RWPE2 (cell line): Measurements from ENCODE around the gene ING3.

Experiments used
- ATAC-seq: fragments of 200-7000 bp; cut with Tn5 transposase; 3 replicates; pipeline ENCODE4 v1.9.1; 2021; ENCODE audit warnings: low read depth
- DNase-seq: peaks from one replicate; pipeline ENCODE4 v3.0.0-alpha.2; 2020; ENCODE audit warnings: low spot score
- H3K27ac ChIP-seq: fragments of 450-650 bp; 2 replicates; pipeline ENCODE4 v1.5.1; 2017; ENCODE audit warnings: mild to moderate bottlenecking; ENCODE audit not compliant: poor library complexity, severe bottlenecking
- H3K27me3 ChIP-seq: fragments of 250-450 bp; sonication (Bioruptor Pico); 2 replicates; pipeline ENCODE4 v1.5.1; 2021; ENCODE audit warnings: mild to moderate bottlenecking, moderate library complexity; ENCODE audit not compliant: insufficient read depth, poor library complexity, severe bottlenecking
- H3K36me3 ChIP-seq: fragments of 250-450 bp; sonication (Bioruptor Pico); 2 replicates; pipeline ENCODE4 v1.5.1; 2020; ENCODE audit warnings: low read depth, mild to moderate bottlenecking, moderate library complexity
- H3K4me1 ChIP-seq: fragments of 250-450 bp; sonication (Bioruptor Pico); 2 replicates; pipeline ENCODE4 v1.5.1; 2021; ENCODE audit warnings: mild to moderate bottlenecking, moderate library complexity; ENCODE audit not compliant: insufficient read depth, poor library complexity, severe bottlenecking
- H3K4me3 ChIP-seq: fragments of 250-450 bp; sonication (Bioruptor Pico); 2 replicates; pipeline ENCODE4 v1.5.1; 2021; ENCODE audit warnings: mild to moderate bottlenecking, moderate library complexity; ENCODE audit not compliant: severe bottlenecking
- H3K9me3 ChIP-seq: fragments of 250-450 bp; sonication (Bioruptor Pico); 2 replicates; pipeline ENCODE4 v1.5.1; 2021; ENCODE audit warnings: mild to moderate bottlenecking, moderate library complexity; ENCODE audit not compliant: severe bottlenecking
- TF ChIP-seq, protein P1 (sequence below): fragments of 450-650 bp; IDR thresholded peaks from one replicate; pipeline ENCODE4 v1.5.1; 2017; ENCODE audit warnings: mild to moderate bottlenecking, moderate library complexity; ENCODE audit not compliant: poor library complexity, severe bottlenecking

ING3 gene

DNA sequence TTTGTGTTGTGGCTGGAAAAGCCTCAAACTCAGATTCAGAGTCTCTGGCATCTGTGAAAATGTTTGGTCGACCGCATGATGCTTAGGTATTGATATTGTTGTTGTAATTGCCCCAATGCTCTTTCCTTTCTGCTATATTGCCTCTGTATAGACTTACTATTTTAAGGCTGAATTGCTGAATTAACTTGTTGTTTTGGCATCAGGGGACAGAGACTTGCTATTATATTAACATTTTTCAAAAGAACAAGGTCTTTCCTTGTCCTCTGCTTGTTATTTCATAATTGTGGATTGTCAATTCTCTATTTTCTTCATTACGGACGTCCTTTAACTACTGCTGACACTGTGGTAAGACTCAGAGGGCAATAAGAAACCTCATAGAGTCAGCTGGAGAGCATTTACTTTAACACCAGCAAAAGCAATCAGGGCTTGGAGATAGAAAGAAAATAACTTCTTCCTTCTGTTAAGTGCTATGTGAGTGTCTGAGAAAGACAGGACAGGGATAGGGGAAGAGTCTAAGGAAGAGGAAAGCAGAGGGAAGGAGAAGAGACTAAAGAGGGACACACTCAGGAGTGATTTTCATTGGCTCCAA lies 55.5 kb downstream of the ING3 start:
- TF ChIP-seq, protein P1, sequence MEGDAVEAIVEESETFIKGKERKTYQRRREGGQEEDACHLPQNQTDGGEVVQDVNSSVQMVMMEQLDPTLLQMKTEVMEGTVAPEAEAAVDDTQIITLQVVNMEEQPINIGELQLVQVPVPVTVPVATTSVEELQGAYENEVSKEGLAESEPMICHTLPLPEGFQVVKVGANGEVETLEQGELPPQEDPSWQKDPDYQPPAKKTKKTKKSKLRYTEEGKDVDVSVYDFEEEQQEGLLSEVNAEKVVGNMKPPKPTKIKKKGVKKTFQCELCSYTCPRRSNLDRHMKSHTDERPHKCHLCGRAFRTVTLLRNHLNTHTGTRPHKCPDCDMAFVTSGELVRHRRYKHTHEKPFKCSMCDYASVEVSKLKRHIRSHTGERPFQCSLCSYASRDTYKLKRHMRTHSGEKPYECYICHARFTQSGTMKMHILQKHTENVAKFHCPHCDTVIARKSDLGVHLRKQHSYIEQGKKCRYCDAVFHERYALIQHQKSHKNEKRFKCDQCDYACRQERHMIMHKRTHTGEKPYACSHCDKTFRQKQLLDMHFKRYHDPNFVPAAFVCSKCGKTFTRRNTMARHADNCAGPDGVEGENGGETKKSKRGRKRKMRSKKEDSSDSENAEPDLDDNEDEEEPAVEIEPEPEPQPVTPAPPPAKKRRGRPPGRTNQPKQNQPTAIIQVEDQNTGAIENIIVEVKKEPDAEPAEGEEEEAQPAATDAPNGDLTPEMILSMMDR: no peak
- H3K27ac ChIP-seq: no peak overlapping the region
- ATAC-seq: no peak
- no peak overlapping the region for H3K4me3 ChIP-seq
- no peaks in the 10 kb centered on the region for H3K9me3 ChIP-seq
- DNase-seq: no peak
- H3K27me3 ChIP-seq: no peaks in the 10 kb centered on the region
- no peaks in the 10 kb centered on the region for H3K4me1 ChIP-seq
- no peaks in the 10 kb centered on the region for H3K36me3 ChIP-seq

DNA sequence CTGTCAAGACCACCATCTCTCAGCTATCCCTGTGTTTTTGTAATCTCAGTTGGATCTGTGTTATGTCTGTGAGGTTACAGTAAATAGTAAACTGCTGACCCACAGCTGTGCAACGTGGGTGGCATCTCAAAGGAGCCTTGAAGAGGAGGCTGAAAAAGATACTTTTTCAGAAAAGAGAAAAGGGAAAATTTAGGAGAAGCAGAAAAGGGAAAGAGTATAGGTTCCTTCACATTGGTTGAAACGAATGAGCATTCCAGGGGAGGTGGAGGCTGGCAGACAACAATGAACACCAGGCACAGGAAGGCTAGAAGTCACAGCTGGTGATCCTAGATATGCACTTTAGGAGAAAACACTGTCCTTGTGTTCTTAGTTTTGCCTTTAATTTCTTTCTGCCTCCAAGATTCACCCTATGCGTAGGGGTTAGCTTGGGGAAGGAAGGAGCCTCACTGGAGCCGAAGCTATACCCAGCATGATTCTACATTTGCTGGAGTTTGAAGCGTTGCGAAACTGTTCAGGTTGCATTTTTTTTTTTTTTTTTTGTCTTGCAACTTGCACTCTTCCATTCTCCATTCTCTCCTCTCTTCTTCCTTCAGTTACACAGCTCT lies 56.2 kb downstream of the ING3 start:
- Histone ChIP-seq H3K36me3 (no peaks in the 10 kb centered on the region), H3K27me3 (no peaks in the 10 kb centered on the region), H3K27ac (no peak overlapping the region), H3K4me1 (no peaks in the 10 kb centered on the region), H3K4me3 (no peak overlapping the region), H3K9me3 (no peaks in the 10 kb centered on the region)
- DNase-seq (no peak), ATAC-seq (no peak)
- TF ChIP-seq, protein P1: no peak

DNA sequence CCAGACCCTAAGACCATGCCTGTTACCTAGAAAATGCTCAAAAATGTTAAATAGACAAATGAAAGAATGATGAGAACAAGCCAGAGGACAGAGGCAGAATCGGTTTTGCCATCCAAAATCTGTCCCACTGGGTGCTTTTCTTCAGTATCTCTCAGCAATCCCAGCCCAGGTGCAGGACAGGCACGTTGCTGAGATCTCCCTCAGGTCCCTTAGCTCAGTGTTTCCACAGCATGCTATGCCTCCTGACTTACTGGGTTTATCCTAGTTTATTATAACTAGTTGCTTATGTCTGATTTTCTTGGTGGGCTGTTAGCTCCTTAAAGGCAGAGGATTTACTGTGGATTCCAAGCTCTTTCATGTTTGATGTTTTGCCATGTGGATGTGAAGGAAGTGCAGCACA lies 58.2 kb downstream of the ING3 start:
- TF ChIP-seq, protein P1: no peak
- Histone ChIP-seq H3K36me3 (no peaks in the 10 kb centered on the region), H3K27me3 (no peaks in the 10 kb centered on the region), H3K9me3 (no peaks in the 10 kb centered on the region), H3K4me3 (no peak overlapping the region), H3K27ac (no peak overlapping the region), H3K4me1 (no peaks in the 10 kb centered on the region)
- DNase-seq (no peak), ATAC-seq (no peak)

DNA sequence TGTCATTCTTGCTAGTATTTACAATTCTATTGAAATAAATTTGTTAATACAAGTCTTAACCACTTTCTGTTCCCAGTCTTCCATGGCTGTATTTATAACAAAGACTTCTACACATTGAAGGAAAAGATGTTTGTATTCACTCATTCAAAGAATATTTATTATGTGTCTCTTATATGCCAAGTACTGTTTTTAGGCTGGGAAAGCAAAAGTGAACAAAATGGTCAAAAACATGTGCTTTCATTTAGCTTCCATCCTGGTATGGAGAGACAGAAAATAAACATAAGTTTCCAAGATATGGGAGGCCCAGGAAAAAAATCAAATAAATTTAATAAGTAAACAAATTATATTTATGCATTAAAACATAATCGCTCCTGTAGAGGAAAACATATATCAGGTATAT lies 60.8 kb downstream of the ING3 start:
- ATAC-seq (no peak), DNase-seq (no peak)
- TF ChIP-seq, protein P1: no peak
- no peak overlapping the region for H3K27ac ChIP-seq
- H3K4me3 ChIP-seq: no peak overlapping the region
- H3K9me3 ChIP-seq: no peaks in the 10 kb centered on the region
- H3K36me3 ChIP-seq: no peaks in the 10 kb centered on the region
- H3K4me1 ChIP-seq: no peaks in the 10 kb centered on the region
- no peaks in the 10 kb centered on the region for H3K27me3 ChIP-seq

DNA sequence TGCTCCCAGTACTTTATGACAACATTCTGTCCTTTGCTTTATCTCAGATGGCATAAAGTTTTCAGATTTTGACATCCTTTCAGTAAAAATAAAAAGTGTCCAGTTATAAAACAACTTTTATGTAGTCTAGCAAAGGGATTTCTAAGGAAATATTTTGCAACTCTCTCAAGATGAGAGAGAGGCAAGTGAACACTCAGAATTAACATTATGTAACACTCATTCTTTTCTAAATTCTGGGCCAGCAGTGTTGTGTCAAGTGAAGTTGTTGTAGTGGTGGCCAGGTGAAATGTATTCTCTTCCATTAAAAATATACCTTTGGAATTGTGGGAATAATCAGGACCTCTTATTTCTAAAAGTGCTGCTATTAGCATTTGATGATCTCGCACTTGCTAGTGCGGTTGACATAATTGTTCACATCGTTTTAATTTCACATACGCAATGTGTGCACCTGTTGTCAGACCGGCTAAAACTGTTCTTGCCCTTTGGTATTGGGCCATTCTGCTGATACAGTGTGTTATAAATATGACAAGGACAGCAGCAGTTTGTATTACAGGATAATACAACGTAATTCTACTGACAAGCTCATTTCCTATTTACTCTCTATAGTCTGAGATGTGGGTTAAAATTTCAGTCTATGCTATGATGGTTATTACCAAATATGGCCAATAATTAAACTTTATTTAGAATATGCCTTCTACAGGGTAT lies 61.7 kb downstream of the ING3 start:
- ATAC-seq (no peak), DNase-seq (no peak)
- no peak overlapping the region for H3K27ac ChIP-seq
- TF ChIP-seq, protein P1: no peak
- no peaks in the 10 kb centered on the region for H3K36me3 ChIP-seq
- no peaks in the 10 kb centered on the region for H3K27me3 ChIP-seq
- no peak overlapping the region for H3K4me3 ChIP-seq
- no peaks in the 10 kb centered on the region for H3K9me3 ChIP-seq
- H3K4me1 ChIP-seq: no peaks in the 10 kb centered on the region
